M059J (cell line): ENCODE measurements around the gene CAB39. TPM values are rescaled to one million over a fixed set of nuclear protein-coding genes. Genes with fewer than 3 reads are reported as not detected.
A peak's percentile ranks its signal among the peaks of the same experiment; 100 is the strongest.

Source experiments
- DNase-seq: peaks from one replicate; pipeline ENCODE4 v3.0.0-alpha.2; 2012; ENCODE audit warnings: low read depth
- total RNA-seq: library from RNA; depleted of rRNA; stranded (reverse); fragments of >200 nt; shearing (Covaris generic); gene quantifications from 2 replicates; pipeline ENCODE4 v1.2.3, GENCODE V29; 2014

The CAB39 gene
- total RNA-seq, 1 experiment from 2014 or later, result 115 TPM

- DNase-seq, result no peak
Measured at GRCh38 chr2:230754200-230754599, 41.6 kb downstream of the CAB39 start.

GRCh38 chr2:230757476-230757875 lies 44.8 kb downstream of the CAB39 start:
- peak; percentile 67 for DNase-seq

- DNase-seq, result peak; percentile 85
Measured at GRCh38 chr2:230758566-230759480, 46.2 kb downstream of the CAB39 start.

GRCh38 chr2:230759481-230760167 lies 47.0 kb downstream of the CAB39 start:
- no peak for DNase-seq

- DNase-seq, result no peak
Measured at GRCh38 chr2:230761704-230762103, 49.1 kb downstream of the CAB39 start.

GRCh38 chr2:230762317-230762896 lies 49.8 kb downstream of the CAB39 start:
- no peak for DNase-seq

GRCh38 chr2:230764346-230764745 lies 51.7 kb downstream of the CAB39 start:
- no peak for DNase-seq

GRCh38 chr2:230765611-230766300 lies 53.1 kb downstream of the CAB39 start:
- no peak for DNase-seq

GRCh38 chr2:230767862-230768388 lies 55.3 kb downstream of the CAB39 start:
- DNase-seq, result no peak

GRCh38 chr2:230770804-230771203 lies 58.2 kb downstream of the CAB39 start:
- peak; percentile 37 for DNase-seq

- DNase-seq, result no peak
Measured at GRCh38 chr2:230772156-230772555, 59.5 kb downstream of the CAB39 start.

- no peak for DNase-seq
Measured at GRCh38 chr2:230773039-230773773, 60.6 kb downstream of the CAB39 start.

GRCh38 chr2:230774348-230774951 lies 61.8 kb downstream of the CAB39 start:
- peak; percentile 89 for DNase-seq

GRCh38 chr2:230775737-230776136 lies 63.1 kb downstream of the CAB39 start:
- no peak for DNase-seq

- DNase-seq, result peak; percentile 85
Measured at GRCh38 chr2:230777721-230778120, 65.1 kb downstream of the CAB39 start.

GRCh38 chr2:230778350-230779063 lies 65.9 kb downstream of the CAB39 start:
- DNase-seq, result peak; percentile 69

- no peak for DNase-seq
Measured at GRCh38 chr2:230779126-230779525, 66.5 kb downstream of the CAB39 start.

- DNase-seq, result no peak
Measured at GRCh38 chr2:230779607-230780006, 67.0 kb downstream of the CAB39 start.

GRCh38 chr2:230781130-230781797 lies 68.6 kb downstream of the CAB39 start:
- peak; percentile 87 for DNase-seq
